SK-N-SH (cell line): Measurements from ENCODE around the gene VANGL2. TPM values are rescaled to one million over a fixed set of nuclear protein-coding genes. Genes with fewer than 3 reads are reported as not detected.

Experiments
- CTCF ChIA-PET: fragments of 300-600, 350-600 bp; formaldehyde crosslinking; extraction: SDS; loops from one replicate; lab custom pipeline; 2021; lab: Yijun Ruan, JAX
- POLR2A ChIA-PET: fragments of 350-600 bp; sonication (Branson Sonifier 250); formaldehyde crosslinking; extraction: SDS; loops from one replicate; lab custom pipeline; 2020; ENCODE audit warnings: antibody characterized with exemption, inconsistent platforms; lab: Yijun Ruan, JAX
- DNase-seq: peaks from one replicate; pipeline ENCODE4 v3.0.0; 2012
- H2AFZ ChIP-seq: fragments of 200-600 bp; sonication (generic); 2 replicates; pipeline ENCODE4 v1.8.1; 2016; ENCODE audit warnings: antibody characterized with exemption, mild to moderate bottlenecking, low read depth
- H3F3A ChIP-seq: fragments of 200-600 bp; sonication (generic); replicated peaks from 2 replicates; pipeline ENCODE3; 2016; ENCODE audit warnings: antibody characterized with exemption, mild to moderate bottlenecking; ENCODE audit not compliant: insufficient read depth
- H3K27ac ChIP-seq, 2 experiments: fragments of 200-500 bp in 1 of 2; fragments of 200-600 bp in 1 of 2; sonication (Bioruptor generic) in 1 of 2; sonication (generic), shearing (Covaris generic) in 1 of 2; 2 replicates each; pipeline versions ENCODE4 v1.5.1 to v1.6.1; 2014 to 2016; ENCODE audit warnings: low read depth in 2 of 2, inconsistent platforms in 1 of 2, low read length in 1 of 2, mild to moderate bottlenecking in 1 of 2, mixed read lengths in 1 of 2
- H3K27me3 ChIP-seq: fragments of 200-600 bp; sonication (generic), shearing (Covaris generic); 2 replicates; pipeline ENCODE4 v1.6.1; 2016; ENCODE audit warnings: mixed run types; ENCODE audit not compliant: insufficient read depth
- H3K36me3 ChIP-seq, 2 experiments: fragments of 200-500 bp in 1 of 2; fragments of 200-600 bp in 1 of 2; sonication (Bioruptor generic) in 1 of 2; sonication (generic) in 1 of 2; replicated peaks in 1 of 2; 2 replicates each; pipeline versions ENCODE3 to v1.5.1; 2014 to 2016; ENCODE audit warnings: low read length in 1 of 2, mild to moderate bottlenecking in 1 of 2; ENCODE audit not compliant: insufficient read depth in 2 of 2, control insufficient read depth in 1 of 2
- H3K4me1 ChIP-seq, 2 experiments: fragments of 200-500 bp in 1 of 2; fragments of 200-600 bp in 1 of 2; sonication (Bioruptor generic) in 1 of 2; sonication (generic), shearing (Covaris generic) in 1 of 2; 2 replicates each; pipeline versions ENCODE4 v1.5.1 to v1.6.1; 2014 to 2016; ENCODE audit warnings: low read depth in 1 of 2, low read length in 1 of 2, mixed run types in 1 of 2; ENCODE audit not compliant: insufficient read depth in 2 of 2, control insufficient read depth in 1 of 2
- H3K4me2 ChIP-seq: fragments of 200-600 bp; sonication (generic), shearing (Covaris generic); 2 replicates; pipeline ENCODE4 v1.6.1; 2017; ENCODE audit warnings: mixed run types
- H3K4me3 ChIP-seq, 2 experiments: fragments of 200-500 bp in 1 of 2; fragments of 200-600 bp in 1 of 2; sonication (Bioruptor generic) in 1 of 2; sonication (generic), shearing (Covaris generic) in 1 of 2; 2 replicates each; pipeline versions ENCODE4 v1.5.1 to v1.8.1; 2014 to 2016; ENCODE audit warnings: low read depth in 2 of 2, inconsistent platforms in 1 of 2, low read length in 1 of 2, mild to moderate bottlenecking in 1 of 2, mixed read lengths in 1 of 2, moderate library complexity in 1 of 2
- H3K79me2 ChIP-seq: fragments of 200-600 bp; sonication (generic); 2 replicates; pipeline ENCODE4 v1.8.1; 2017; ENCODE audit warnings: mild to moderate bottlenecking; ENCODE audit not compliant: insufficient read depth
- H3K9ac ChIP-seq: fragments of 200-600 bp; sonication (generic); 2 replicates; pipeline ENCODE4 v1.6.1; 2017; ENCODE audit warnings: mixed run types
- H3K9me2 ChIP-seq: fragments of 200-600 bp; sonication (generic); 2 replicates; pipeline ENCODE4 v1.6.1; 2017; ENCODE audit warnings: mixed run types
- H3K9me3 ChIP-seq: fragments of 200-600 bp; sonication (generic); 2 replicates; pipeline ENCODE4 v1.6.1; 2017; ENCODE audit warnings: mixed run types, mild to moderate bottlenecking, moderate library complexity
- H4K20me1 ChIP-seq: fragments of 200-600 bp; sonication (generic); 2 replicates; pipeline ENCODE4 v1.6.1; 2017; ENCODE audit warnings: mild to moderate bottlenecking, mixed run types; ENCODE audit not compliant: insufficient read depth
- EP300 ChIP-seq, 2 experiments: IDR thresholded peaks; 2 replicates each; pipeline versions ENCODE4 v1.4.0 to v1.6.1; 2012; ENCODE audit warnings: borderline replicate concordance in 1 of 2, low read depth in 1 of 2, low read length in 1 of 2
- GABPA ChIP-seq: IDR thresholded peaks from 2 replicates; pipeline ENCODE4 v1.4.0; 2012; ENCODE audit warnings: low read depth, mild to moderate bottlenecking
- GATA2 ChIP-seq: sonication (generic); formaldehyde crosslinking; IDR thresholded peaks from 2 replicates; pipeline ENCODE4 v1.5.0; 2020; ENCODE audit warnings: mild to moderate bottlenecking, missing genetic modification reagents
- MEF2A ChIP-seq: IDR thresholded peaks from 2 replicates; pipeline ENCODE4 v1.4.0; 2012; ENCODE audit warnings: low read depth, borderline replicate concordance
- NRF1 ChIP-seq: IDR thresholded peaks from 2 replicates; pipeline ENCODE4 v1.6.1; 2012; ENCODE audit warnings: low read depth, mild to moderate bottlenecking, low read length
- SMC3 ChIP-seq: IDR thresholded peaks from 2 replicates; pipeline ENCODE4 v1.6.1; 2012; ENCODE audit warnings: low read depth, low read length, improper control_type of control experiment
- TEAD4 ChIP-seq: IDR thresholded peaks from 2 replicates; pipeline ENCODE4 v1.4.0; 2012; ENCODE audit warnings: mild to moderate bottlenecking, borderline replicate concordance; ENCODE audit not compliant: insufficient read depth
- YY1 ChIP-seq: IDR thresholded peaks from 2 replicates; pipeline ENCODE4 v1.4.0; 2012; ENCODE audit warnings: low read depth, mild to moderate bottlenecking
- WGBS: methylation state at CpG from one replicate; pipeline ENCODE4 v1.1.6; 2017; ENCODE audit warnings: low lambda C conversion rate; 5-methylcytosine and 5-hydroxymethylcytosine counted together
- polyA plus RNA-seq, 3 experiments: library from polyadenylated mRNA; depleted of rRNA; stranded (reverse); fragments of >200 nt; gene quantifications; 2 replicates each; pipeline ENCODE4 v1.2.3, GENCODE V29; 2012
- TF ChIP-seq, protein P1 (sequence below): fragments of 150-350 bp; IDR thresholded peaks from 2 replicates; pipeline ENCODE4 v1.6.1; 2017; ENCODE audit warnings: antibody characterized with exemption, low read length, low read depth, borderline replicate concordance
- TF ChIP-seq, protein P2 (sequence below): fragments of 200-600 bp; sonication (generic); IDR thresholded peaks from 2 replicates; pipeline ENCODE4 v1.6.1; 2017; ENCODE audit warnings: antibody characterized with exemption, mild to moderate bottlenecking, moderate library complexity
- TF ChIP-seq, protein P3 (sequence below): IDR thresholded peaks from 2 replicates; pipeline ENCODE4; 2012
- TF ChIP-seq, protein P4 (sequence below): IDR thresholded peaks from 2 replicates; pipeline ENCODE4 v1.4.0; 2012; ENCODE audit warnings: low read depth, borderline replicate concordance
- TF ChIP-seq, protein P5 (sequence below): fragments of 150-350 bp; IDR thresholded peaks from 2 replicates; pipeline ENCODE4 v1.6.1; 2016; ENCODE audit warnings: mild to moderate bottlenecking, low read depth, low read length

VANGL2 gene
- polyA plus RNA-seq, 1 of the 3 experiments (the other 2 are of a cell fraction) = 13.4 TPM

- Histone ChIP-seq H3K9me3 (no peaks in the 10 kb centered on the region), H3K79me2 (no peaks in the 10 kb centered on the region), H3F3A (no peaks in the 10 kb centered on the region), H3K9ac (no peak overlapping the region), H3K36me3 (no peaks in the 10 kb centered on the region), H3K4me3 (peak overlapping the region; percentile 95 to 97; a peak in 3 of 4 replicates), H3K9me2 (no peaks in the 10 kb centered on the region), H4K20me1 (no peaks in the 10 kb centered on the region), H3K4me1 (peaks cover 0 to 35% of the 10 kb centered on the region in 2 experiments; a peak in 2 of 4 replicates), H3K4me2 (peak overlapping the region; percentile 86), H2AFZ (no peak overlapping the region), H3K27ac (no peak overlapping the region), H3K27me3 (no peaks in the 10 kb centered on the region)
- WGBS = 93% methylated on average over 8 of the region's 9 CpGs
- DNase-seq = no peak
- ChIA-PET CTCF (interaction anchor here (0.6 to 1.2 kb wide), 4 partner anchors 27 to 510 kb away, joined by 3 to 4 read pairs (median 4); no protein-coding TSS in a partner anchor), POLR2A (interaction anchor here (1.3 kb wide), 1 partner anchor 25 kb away, joined by 3 read pairs; no protein-coding TSS in a partner anchor)
- TF ChIP-seq GATA2 (CRISPR knock-in tag) = no peak
- TF ChIP-seq, protein P1, sequence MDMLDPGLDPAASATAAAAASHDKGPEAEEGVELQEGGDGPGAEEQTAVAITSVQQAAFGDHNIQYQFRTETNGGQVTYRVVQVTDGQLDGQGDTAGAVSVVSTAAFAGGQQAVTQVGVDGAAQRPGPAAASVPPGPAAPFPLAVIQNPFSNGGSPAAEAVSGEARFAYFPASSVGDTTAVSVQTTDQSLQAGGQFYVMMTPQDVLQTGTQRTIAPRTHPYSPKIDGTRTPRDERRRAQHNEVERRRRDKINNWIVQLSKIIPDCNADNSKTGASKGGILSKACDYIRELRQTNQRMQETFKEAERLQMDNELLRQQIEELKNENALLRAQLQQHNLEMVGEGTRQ = no peak
- TF ChIP-seq GABPA = no peak
- TF ChIP-seq, protein P2, sequence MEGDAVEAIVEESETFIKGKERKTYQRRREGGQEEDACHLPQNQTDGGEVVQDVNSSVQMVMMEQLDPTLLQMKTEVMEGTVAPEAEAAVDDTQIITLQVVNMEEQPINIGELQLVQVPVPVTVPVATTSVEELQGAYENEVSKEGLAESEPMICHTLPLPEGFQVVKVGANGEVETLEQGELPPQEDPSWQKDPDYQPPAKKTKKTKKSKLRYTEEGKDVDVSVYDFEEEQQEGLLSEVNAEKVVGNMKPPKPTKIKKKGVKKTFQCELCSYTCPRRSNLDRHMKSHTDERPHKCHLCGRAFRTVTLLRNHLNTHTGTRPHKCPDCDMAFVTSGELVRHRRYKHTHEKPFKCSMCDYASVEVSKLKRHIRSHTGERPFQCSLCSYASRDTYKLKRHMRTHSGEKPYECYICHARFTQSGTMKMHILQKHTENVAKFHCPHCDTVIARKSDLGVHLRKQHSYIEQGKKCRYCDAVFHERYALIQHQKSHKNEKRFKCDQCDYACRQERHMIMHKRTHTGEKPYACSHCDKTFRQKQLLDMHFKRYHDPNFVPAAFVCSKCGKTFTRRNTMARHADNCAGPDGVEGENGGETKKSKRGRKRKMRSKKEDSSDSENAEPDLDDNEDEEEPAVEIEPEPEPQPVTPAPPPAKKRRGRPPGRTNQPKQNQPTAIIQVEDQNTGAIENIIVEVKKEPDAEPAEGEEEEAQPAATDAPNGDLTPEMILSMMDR = no peak
- TF ChIP-seq SMC3 = no peak
- TF ChIP-seq TEAD4 = no peak
- no peak for TF ChIP-seq MEF2A
- TF ChIP-seq, protein P3, sequence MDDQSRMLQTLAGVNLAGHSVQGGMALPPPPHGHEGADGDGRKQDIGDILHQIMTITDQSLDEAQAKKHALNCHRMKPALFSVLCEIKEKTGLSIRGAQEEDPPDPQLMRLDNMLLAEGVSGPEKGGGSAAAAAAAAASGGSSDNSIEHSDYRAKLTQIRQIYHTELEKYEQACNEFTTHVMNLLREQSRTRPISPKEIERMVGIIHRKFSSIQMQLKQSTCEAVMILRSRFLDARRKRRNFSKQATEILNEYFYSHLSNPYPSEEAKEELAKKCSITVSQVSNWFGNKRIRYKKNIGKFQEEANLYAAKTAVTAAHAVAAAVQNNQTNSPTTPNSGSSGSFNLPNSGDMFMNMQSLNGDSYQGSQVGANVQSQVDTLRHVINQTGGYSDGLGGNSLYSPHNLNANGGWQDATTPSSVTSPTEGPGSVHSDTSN = no peak
- TF ChIP-seq, protein P4, sequence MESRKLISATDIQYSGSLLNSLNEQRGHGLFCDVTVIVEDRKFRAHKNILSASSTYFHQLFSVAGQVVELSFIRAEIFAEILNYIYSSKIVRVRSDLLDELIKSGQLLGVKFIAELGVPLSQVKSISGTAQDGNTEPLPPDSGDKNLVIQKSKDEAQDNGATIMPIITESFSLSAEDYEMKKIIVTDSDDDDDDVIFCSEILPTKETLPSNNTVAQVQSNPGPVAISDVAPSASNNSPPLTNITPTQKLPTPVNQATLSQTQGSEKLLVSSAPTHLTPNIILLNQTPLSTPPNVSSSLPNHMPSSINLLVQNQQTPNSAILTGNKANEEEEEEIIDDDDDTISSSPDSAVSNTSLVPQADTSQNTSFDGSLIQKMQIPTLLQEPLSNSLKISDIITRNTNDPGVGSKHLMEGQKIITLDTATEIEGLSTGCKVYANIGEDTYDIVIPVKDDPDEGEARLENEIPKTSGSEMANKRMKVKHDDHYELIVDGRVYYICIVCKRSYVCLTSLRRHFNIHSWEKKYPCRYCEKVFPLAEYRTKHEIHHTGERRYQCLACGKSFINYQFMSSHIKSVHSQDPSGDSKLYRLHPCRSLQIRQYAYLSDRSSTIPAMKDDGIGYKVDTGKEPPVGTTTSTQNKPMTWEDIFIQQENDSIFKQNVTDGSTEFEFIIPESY = no peak
- TF ChIP-seq YY1 = no peak
- no peak for TF ChIP-seq NRF1
- TF ChIP-seq, protein P5, sequence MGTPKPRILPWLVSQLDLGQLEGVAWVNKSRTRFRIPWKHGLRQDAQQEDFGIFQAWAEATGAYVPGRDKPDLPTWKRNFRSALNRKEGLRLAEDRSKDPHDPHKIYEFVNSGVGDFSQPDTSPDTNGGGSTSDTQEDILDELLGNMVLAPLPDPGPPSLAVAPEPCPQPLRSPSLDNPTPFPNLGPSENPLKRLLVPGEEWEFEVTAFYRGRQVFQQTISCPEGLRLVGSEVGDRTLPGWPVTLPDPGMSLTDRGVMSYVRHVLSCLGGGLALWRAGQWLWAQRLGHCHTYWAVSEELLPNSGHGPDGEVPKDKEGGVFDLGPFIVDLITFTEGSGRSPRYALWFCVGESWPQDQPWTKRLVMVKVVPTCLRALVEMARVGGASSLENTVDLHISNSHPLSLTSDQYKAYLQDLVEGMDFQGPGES = no peak
- TF ChIP-seq EP300 (IDR thresholded peaks at IDR 0.05; ENCODE audit: borderline replicate concordance in 1 of 2, low read depth in 1 of 2, low read length in 1 of 2) = no peak
Measured at GRCh38 chr1:160402001-160402795, 1.8 kb downstream of the VANGL2 start.
